ENCODE results near the gene ZNF699.
"Not testable (repeated sequence)": the region's sequence is repeated elsewhere in the genome, so short reads cannot be mapped to it uniquely, and the experiment has no call there.

DNA sequence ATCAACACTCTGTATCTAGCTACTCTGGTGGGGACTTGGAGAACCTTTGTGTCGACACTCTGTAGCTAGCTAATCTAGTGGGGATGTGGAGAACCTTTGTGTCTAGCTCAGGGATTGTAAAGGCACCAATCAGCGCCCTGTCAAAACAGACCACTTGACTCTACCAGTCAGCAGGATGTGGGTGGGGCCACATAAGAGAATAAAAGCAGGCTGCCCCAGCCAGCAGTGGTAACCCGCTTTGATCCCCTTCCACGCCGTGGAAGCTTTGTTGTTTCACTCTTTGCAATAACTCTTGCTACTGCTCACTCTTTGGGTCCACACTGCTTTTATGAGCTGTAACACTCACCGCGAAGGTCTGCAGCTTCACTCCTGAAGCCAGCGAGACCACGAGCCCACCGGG lies 12.6 kb upstream of the ZNF699 start:
- TF ChIP-seq, protein P1, sequence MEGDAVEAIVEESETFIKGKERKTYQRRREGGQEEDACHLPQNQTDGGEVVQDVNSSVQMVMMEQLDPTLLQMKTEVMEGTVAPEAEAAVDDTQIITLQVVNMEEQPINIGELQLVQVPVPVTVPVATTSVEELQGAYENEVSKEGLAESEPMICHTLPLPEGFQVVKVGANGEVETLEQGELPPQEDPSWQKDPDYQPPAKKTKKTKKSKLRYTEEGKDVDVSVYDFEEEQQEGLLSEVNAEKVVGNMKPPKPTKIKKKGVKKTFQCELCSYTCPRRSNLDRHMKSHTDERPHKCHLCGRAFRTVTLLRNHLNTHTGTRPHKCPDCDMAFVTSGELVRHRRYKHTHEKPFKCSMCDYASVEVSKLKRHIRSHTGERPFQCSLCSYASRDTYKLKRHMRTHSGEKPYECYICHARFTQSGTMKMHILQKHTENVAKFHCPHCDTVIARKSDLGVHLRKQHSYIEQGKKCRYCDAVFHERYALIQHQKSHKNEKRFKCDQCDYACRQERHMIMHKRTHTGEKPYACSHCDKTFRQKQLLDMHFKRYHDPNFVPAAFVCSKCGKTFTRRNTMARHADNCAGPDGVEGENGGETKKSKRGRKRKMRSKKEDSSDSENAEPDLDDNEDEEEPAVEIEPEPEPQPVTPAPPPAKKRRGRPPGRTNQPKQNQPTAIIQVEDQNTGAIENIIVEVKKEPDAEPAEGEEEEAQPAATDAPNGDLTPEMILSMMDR (conservative IDR thresholded peaks at IDR 0.05; ENCODE audit: low read depth, low read length) = not testable (repeated sequence)
- not testable (repeated sequence) for TF ChIP-seq CEBPB, FOS, POLR2A (IDR thresholded peaks at IDR 0.05; ENCODE audit: low read depth, low read length)
